Activated B cell treated with CpG ODN at 0.5 μM for 24 hours (primary cell): Measurements from ENCODE around the gene CCDC178. TPM values are rescaled to one million over a fixed set of nuclear protein-coding genes. Genes with fewer than 3 reads are reported as not detected.

ENCODE experiments used
- ATAC-seq: fragments of 200-7000 bp; cut with Tn5 transposase; one replicate; pipeline ENCODE4 v1.10.0; 2021; ENCODE audit warnings: low read depth, mild to moderate bottlenecking, moderate library complexity
- CTCF ChIA-PET: fragments of 350-600 bp; sonication (Branson Sonifier 250); formaldehyde crosslinking; loops from one replicate; lab custom pipeline; 2021; ENCODE audit warnings: antibody characterized with exemption; lab: Charles Lee
- POLR2A ChIA-PET: fragments of 350-600 bp; sonication (Branson Sonifier 250); formaldehyde crosslinking; loops from one replicate; lab custom pipeline; 2021; ENCODE audit warnings: antibody characterized with exemption; lab: Charles Lee
- DNase-seq: peaks from one replicate; pipeline ENCODE4 v3.0.0; 2022
- H3K27ac Mint-ChIP-seq: one replicate; pipeline ENCODE4 v1.8.0; 2020; ENCODE audit warnings: mixed read lengths
- H3K27me3 Mint-ChIP-seq: one replicate; pipeline ENCODE4 v1.8.0; 2021; ENCODE audit warnings: mixed read lengths
- H3K36me3 Mint-ChIP-seq: one replicate; pipeline ENCODE4 v1.8.0; 2021; ENCODE audit warnings: low read depth, mixed read lengths
- H3K4me1 Mint-ChIP-seq: one replicate; pipeline ENCODE4 v1.8.0; 2021; ENCODE audit warnings: mixed read lengths
- H3K4me3 Mint-ChIP-seq: one replicate; pipeline ENCODE4 v1.8.0; 2020; ENCODE audit warnings: mild to moderate bottlenecking, mixed read lengths
- H3K9me3 Mint-ChIP-seq: one replicate; pipeline ENCODE4 v1.8.0; 2020; ENCODE audit warnings: mixed read lengths
- intact Hi-C: fragments of 100-400 bp; cut with micrococcal nuclease; formaldehyde crosslinking; loops from one replicate; pipeline ENCODE4 v1.15.1; 2024
- total RNA-seq: library from RNA; stranded (reverse); gene quantifications from 2 replicates; pipeline ENCODE4 v1.2.3, GENCODE V29; 2022
- TF ChIP-seq, protein P1 (sequence below): fragments of 200-600 bp; IDR thresholded peaks from one replicate; pipeline ENCODE4 v1.8.0; 2022; ENCODE audit warnings: antibody characterized with exemption, mild to moderate bottlenecking

CCDC178 gene
- total RNA-seq, 1 donor from 2014 or later, result not detected

DNA sequence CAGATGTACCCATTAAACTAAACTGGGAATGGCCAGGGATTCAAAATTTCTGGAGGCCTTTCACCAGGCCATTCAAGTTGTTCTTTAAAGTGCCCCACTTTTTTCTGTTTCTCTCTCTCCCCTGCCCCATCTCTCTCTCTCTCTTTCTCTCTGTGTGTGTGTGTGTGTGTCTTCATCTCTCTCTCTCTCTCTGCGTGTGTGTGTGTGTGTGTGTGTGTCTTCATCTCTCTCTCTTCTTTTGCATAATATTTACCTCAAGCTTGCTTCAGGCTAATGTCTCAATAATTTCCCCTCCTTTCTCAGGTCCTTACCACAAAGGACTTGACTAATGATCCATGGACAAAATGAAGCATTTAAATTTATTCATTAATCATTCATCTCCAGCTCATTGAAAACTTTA lies 503.5 kb downstream of the CCDC178 start:
- Mint-ChIP-seq H3K4me3 (no peak overlapping the region), H3K36me3 (no peaks in the 10 kb centered on the region), H3K27ac (no peak overlapping the region), H3K27me3 (no peaks in the 10 kb centered on the region), H3K4me1 (no peaks in the 10 kb centered on the region), H3K9me3 (no peaks in the 10 kb centered on the region)
- ATAC-seq (no peak), DNase-seq (no peak)
- ChIA-PET POLR2A (no interaction called here), CTCF (no interaction called here)
- intact Hi-C loops, result no loop called here
- TF ChIP-seq, protein P1, sequence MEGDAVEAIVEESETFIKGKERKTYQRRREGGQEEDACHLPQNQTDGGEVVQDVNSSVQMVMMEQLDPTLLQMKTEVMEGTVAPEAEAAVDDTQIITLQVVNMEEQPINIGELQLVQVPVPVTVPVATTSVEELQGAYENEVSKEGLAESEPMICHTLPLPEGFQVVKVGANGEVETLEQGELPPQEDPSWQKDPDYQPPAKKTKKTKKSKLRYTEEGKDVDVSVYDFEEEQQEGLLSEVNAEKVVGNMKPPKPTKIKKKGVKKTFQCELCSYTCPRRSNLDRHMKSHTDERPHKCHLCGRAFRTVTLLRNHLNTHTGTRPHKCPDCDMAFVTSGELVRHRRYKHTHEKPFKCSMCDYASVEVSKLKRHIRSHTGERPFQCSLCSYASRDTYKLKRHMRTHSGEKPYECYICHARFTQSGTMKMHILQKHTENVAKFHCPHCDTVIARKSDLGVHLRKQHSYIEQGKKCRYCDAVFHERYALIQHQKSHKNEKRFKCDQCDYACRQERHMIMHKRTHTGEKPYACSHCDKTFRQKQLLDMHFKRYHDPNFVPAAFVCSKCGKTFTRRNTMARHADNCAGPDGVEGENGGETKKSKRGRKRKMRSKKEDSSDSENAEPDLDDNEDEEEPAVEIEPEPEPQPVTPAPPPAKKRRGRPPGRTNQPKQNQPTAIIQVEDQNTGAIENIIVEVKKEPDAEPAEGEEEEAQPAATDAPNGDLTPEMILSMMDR, result no peak

DNA sequence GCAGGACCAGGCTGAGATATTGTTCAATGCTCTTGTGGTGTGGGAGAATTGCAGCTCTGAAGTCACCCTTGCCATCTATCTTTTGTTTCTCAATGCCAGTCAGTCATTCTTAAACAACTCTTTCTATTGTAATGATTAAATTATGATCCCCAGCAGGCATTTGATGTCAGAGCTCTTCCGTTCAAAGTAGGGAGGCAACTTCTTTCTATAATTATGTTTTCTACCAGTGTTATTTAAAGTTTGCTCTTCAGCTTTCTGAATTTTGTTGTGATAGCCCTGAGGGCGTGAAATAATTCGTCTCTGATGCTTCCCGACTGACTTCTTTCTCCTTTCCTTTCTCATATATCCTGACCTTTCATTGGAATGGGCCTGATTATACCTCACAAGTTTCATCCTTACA lies 506.3 kb downstream of the CCDC178 start:
- DNase-seq (no peak), ATAC-seq (no peak)
- ChIA-PET CTCF (no interaction called here), POLR2A (no interaction called here)
- no peak overlapping the region for H3K4me3 Mint-ChIP-seq
- no peaks in the 10 kb centered on the region for H3K36me3 Mint-ChIP-seq
- peaks cover 2% of the 10 kb centered on the region for H3K4me1 Mint-ChIP-seq
- no peaks in the 10 kb centered on the region for H3K27me3 Mint-ChIP-seq
- no peak overlapping the region for H3K27ac Mint-ChIP-seq
- TF ChIP-seq, protein P1, result no peak
- intact Hi-C loops, result no loop called here
- H3K9me3 Mint-ChIP-seq, result no peaks in the 10 kb centered on the region

DNA sequence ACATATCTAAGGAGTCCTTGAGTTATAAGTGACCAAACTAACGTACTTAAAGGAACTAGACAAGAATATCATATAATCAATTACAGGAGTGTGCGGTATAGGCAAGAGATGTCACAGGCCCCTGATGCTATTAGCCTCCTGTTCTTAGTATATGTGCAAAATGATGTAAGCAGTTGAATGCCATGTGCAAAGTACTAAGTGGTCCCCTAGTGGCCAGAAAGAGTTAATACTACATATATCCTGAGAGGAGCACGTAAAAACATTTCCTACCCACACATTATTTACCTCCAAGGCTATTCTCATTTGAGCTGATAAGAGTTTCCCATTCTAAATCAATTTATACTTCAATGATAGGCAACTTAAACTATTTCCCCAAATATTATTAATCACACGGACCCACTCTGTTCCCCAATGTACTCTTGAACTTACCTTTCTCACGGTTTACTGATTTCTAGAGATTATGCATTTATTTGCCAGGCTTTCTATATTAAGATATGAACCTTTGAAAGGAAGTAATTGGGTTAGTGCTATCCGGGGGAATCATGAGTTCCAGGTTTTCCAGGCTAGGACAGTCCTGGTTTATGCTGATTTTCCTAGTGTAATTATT lies 509.7 kb downstream of the CCDC178 start:
- Mint-ChIP-seq H3K4me1 (peaks cover 2% of the 10 kb centered on the region), H3K27ac (no peak overlapping the region), H3K9me3 (no peaks in the 10 kb centered on the region), H3K36me3 (no peaks in the 10 kb centered on the region), H3K27me3 (peaks cover 2% of the 10 kb centered on the region), H3K4me3 (no peak overlapping the region)
- intact Hi-C loops, result loop anchor here (1.0 to 2.0 kb wide), 4 partner anchors 10 to 772 kb away; no protein-coding TSS in a partner anchor
- TF ChIP-seq, protein P1, result no peak
- ATAC-seq, result peak; percentile 100
- ChIA-PET POLR2A (interaction anchor here (0.7 kb wide), 1 partner anchor 217 kb away, joined by 3 read pairs; no protein-coding TSS in a partner anchor), CTCF (interaction anchor here (0.6 to 3.3 kb wide), 4 partner anchors 211 to 350 kb away, joined by 3 to 27 read pairs (median 3); no protein-coding TSS in a partner anchor)
- DNase-seq, result no peak

DNA sequence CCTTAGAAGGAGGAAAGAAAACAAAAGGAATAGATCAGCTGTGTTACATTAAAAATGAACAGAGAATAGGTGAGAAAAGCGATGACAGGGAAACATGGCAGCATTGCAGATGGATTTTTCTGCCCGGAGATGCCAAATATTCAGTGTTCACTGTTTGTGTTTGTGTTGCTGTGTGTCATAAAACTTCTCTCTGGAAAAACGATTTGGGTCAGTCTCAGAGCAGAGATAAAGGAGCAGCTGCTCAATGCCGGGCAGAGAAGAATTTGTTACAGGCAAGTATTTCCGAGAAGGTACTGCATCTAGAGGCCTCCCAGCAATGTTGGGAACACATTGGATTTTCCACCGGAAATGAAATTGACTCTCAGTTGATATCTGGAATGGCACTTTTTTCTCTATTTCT lies 511.3 kb downstream of the CCDC178 start:
- POLR2A ChIA-PET, result no interaction called here
- TF ChIP-seq, protein P1, result no peak
- ATAC-seq, result no peak

DNA sequence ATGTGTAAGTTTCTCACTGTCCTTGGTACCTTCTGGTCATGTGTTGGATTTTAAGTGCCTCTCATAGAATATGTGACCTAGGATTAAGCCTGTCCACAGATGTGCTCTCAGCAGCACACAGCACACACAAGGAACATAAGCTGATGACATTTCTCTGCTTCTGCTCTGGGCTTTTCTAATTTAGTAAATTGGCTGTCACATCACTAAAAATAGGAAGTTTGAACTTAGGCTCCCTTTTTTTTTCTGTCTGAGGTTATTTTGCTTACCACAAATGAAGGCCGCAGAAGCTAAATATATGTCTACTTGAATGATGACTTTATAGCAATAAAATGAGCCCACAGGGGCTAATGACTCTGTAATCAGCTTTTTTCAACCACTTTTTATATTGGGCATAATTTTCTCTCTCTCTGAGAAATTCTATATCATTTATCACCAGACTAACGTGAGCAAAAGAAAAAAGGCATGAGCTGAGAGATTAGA lies 517.5 kb downstream of the CCDC178 start:
- ATAC-seq, result peak; percentile 16
- peaks cover 2% of the 10 kb centered on the region for H3K27me3 Mint-ChIP-seq
- TF ChIP-seq, protein P1, result no peak
- peaks cover 37% of the 10 kb centered on the region for H3K4me1 Mint-ChIP-seq
- peak overlapping the region; percentile 40 for H3K4me3 Mint-ChIP-seq
- no peaks in the 10 kb centered on the region for H3K36me3 Mint-ChIP-seq
- no peak for DNase-seq
- CTCF ChIA-PET, result interaction anchor here (0.8 to 4.0 kb wide), 8 partner anchors 31 to 239 kb away, joined by 3 to 57 read pairs (median 4); no protein-coding TSS in a partner anchor
- POLR2A ChIA-PET, result interaction anchor here (0.6 to 1.2 kb wide), 9 partner anchors 38 to 729 kb away, joined by 3 to 8 read pairs (median 4); partner anchors contain the start of gene KLHL14
- no peak overlapping the region for H3K27ac Mint-ChIP-seq
- H3K9me3 Mint-ChIP-seq, result no peaks in the 10 kb centered on the region
- intact Hi-C loops, result loop anchor here (5.0 to 10.0 kb wide), 2 partner anchors 49 to 458 kb away; no protein-coding TSS in a partner anchor

More for the DNA sequence above, 511.3 kb downstream of the CCDC178 start:
- H3K36me3 Mint-ChIP-seq, result no peaks in the 10 kb centered on the region
- CTCF ChIA-PET, result interaction anchor here (3.3 kb wide), 1 partner anchor 214 kb away, joined by 27 read pairs; no protein-coding TSS in a partner anchor
- H3K4me3 Mint-ChIP-seq, result no peak overlapping the region
- H3K27me3 Mint-ChIP-seq, result peaks cover 2% of the 10 kb centered on the region
- no peaks in the 10 kb centered on the region for H3K9me3 Mint-ChIP-seq
- peaks cover 2% of the 10 kb centered on the region for H3K4me1 Mint-ChIP-seq
- DNase-seq, result no peak
- H3K27ac Mint-ChIP-seq, result no peak overlapping the region
- intact Hi-C loops, result loop anchor here (10.0 kb wide), 1 partner anchor 464 kb away; no protein-coding TSS in a partner anchor
